ENCODE data around the gene USB1.

DNA sequence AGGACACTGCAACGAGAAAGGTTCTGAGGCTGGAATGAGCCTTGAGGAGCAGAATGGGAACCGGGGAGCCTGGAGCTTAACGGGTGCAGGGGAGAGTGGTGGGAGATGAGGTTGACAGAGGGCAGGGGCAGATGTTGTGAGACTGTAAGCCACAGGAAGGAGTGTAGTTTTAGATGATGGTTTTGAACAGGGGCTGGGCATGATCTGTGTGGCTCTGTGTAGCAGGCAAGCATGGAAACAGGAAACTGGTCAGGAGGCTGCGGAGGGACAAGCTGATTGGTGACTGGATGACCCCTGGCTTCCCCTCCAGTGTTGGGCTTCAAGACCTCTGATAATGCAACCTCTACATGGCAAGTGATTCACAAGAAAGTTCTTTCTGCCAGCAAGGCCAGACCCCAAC, 28.9 kb upstream of the USB1 start:
- TF ChIP-seq CTCF (conservative IDR thresholded peaks at IDR 0.05; ENCODE audit: low read depth in 2 of 2) (no peak), ZNF114 (CRISPR knock-in tag; IDR thresholded peaks at IDR 0.05) (no peak), EZH2 (IDR thresholded peaks at IDR 0.05; ENCODE audit: low read depth, unreplicated experiment) (no peak), CREB1 (CRISPR knock-in tag; IDR thresholded peaks at IDR 0.05; ENCODE audit: low read depth) (no peak)

Data from GM23338 (cell line).